Pons (tissue), 1 donor: Measurements from ENCODE around the gene CTSG.
"Not testable (repeated sequence)": the region's sequence is repeated elsewhere in the genome, so short reads cannot be mapped to it uniquely, and the experiment has no call there.

ENCODE experiments used
- DNase-seq: peaks from one replicate; pipeline ENCODE4 v3.0.0-alpha.2; 2016; ENCODE audit warnings: low spot score

Gene CTSG

DNA sequence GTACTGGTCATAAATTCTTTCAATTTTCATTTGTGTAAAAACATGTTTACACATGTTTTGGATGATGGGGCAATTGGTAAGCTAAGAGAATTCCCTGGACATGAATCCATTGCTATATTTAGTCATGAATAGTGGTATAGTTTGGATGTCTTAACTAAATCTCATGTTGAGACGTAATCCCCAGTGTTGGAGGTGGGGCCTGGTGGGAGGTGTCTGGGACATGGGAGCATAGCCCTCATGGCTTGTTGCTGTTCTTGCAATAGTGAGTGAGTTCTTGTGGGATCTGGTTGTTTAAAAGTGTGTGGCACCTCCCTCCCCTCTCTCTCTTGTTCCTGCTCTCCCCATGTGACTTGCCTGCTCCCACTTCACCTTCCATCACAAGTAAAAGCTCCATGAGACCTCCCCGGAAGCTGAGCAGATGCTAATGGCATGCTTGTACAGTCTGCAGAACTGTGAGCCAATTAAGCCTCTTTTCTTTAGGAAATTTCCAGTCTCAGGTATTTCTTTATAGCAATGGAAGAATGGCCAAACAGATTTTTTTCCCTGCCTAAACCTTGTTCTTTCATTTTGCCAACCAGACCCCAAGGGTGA is 33.6 kb downstream of the CTSG start:
- DNase-seq, result no peak

DNA sequence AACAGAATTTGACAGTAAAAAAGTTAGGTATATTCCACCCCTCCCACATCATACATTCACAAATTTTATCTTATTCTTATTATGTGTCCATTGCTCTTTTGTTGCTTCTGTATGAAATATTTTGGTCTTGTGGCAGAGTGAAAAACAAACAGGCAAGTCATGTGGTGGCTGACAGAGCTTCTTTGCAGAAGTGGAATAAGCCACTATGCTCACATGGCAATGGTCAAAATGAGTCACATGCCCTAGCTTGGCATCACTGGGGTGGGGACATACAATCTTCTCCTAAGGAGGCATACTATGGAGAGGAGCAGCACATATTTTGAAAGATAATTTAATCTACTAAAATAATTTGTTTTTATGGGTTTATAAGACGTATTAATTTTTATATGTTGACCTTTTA is 40.3 kb downstream of the CTSG start:
- no peak for DNase-seq

DNA sequence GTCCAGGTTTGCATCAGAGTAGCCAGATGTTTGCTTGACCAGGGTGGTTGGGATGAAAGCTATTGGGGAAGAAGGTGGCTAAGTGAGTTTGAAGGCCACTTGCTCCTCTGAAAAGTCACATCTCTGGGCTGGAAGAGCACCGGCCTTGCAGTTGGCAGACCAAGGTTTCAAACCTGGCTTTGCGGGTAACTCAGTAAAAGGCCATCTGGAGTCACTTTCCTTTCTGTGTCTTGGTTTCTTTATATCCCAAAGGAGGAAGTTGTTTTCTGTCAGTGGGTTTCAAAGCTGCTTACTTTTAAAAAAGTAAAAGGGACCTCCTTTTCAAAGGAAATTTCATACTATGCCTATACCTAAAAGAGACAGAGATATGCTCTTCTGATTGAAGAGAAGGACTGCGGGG is 41.8 kb downstream of the CTSG start:
- no peak for DNase-seq

DNA sequence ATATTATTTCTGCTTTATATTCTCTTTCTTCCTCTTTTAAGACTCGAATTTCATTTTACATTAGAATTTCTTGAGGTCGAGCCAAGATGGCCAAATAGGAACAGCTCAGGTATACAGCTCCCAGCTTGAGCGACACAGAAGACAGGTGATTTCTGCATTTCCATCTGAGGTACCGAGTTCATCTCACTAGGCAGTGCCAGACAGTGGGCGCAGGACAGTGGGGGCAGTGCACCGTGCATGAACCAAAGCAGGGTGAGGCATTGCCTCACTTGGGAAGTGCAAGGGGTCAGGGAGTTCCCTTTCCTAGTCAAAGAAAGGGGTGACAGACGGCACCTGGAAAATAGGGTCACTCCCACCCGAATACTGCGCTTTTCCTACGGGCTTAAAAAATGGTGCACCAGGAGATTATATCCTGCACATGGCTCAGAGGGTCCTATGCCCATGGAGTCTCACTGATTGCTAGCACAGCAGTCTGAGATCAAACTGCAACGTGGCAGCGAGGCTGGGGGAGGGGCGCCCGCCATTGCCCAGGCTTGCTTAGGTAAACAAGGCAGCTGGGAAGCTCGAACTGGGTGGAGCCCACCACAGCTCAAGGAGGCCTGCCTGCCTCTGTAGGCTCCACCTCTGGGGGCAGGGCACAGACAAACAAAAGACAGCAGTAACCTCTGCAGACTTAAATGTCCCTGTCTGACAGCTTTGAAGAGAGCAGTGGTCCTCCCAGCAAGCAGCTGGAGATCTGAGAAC is 50.0 kb downstream of the CTSG start:
- not testable (repeated sequence) for DNase-seq
